GM21576 (cell line): Measurements from ENCODE around the gene GBX1.

Experiments
- ATAC-seq: cut with Tn5 transposase; IDR thresholded peaks from one replicate; pipeline ENCODE4 v1.9.1; 2021; ENCODE audit warnings: mild to moderate bottlenecking, moderate library complexity; ENCODE audit not compliant: unreplicated experiment

Gene GBX1

DNA sequence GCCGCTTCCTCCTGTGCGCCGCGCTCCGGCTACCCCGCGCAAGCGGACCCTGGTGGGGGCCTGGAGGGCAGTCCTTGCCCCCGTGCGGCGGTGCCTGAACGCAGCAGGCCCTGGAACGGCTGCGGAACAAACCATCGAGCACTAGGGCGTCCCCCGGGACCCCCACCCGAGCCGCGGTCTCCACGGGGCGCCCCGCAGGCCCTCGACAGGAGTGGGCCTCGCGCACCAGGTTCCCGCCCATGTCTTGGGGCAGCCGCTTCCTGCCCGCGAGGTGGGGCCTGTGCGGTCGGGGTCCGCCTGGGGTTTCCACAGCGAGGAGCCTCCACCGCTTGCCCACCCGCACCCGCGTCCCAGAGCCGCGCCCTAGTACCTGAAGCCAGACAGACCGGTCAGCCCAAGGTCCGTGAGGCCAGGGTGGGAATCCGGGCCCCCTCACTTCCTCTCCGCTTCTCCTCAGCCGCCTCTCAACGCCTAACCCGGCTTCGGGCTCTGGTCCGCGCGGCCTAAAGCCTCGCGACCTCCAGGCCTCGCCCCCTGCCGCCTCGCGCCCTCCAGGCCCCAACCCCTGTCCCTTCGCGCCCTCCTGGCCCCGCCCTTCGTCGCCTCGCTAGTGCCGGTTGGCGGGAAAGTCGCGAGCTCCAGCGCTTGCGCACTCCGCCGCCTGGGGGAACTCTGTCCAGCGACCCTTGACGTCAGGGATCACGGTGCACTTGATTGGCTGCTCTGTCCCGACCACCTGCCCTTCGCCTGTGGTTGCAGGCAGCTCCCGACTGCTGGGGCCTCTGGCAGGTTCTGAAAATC lies 7.0 kb upstream of the GBX1 start:
- ATAC-seq, result no peak

DNA sequence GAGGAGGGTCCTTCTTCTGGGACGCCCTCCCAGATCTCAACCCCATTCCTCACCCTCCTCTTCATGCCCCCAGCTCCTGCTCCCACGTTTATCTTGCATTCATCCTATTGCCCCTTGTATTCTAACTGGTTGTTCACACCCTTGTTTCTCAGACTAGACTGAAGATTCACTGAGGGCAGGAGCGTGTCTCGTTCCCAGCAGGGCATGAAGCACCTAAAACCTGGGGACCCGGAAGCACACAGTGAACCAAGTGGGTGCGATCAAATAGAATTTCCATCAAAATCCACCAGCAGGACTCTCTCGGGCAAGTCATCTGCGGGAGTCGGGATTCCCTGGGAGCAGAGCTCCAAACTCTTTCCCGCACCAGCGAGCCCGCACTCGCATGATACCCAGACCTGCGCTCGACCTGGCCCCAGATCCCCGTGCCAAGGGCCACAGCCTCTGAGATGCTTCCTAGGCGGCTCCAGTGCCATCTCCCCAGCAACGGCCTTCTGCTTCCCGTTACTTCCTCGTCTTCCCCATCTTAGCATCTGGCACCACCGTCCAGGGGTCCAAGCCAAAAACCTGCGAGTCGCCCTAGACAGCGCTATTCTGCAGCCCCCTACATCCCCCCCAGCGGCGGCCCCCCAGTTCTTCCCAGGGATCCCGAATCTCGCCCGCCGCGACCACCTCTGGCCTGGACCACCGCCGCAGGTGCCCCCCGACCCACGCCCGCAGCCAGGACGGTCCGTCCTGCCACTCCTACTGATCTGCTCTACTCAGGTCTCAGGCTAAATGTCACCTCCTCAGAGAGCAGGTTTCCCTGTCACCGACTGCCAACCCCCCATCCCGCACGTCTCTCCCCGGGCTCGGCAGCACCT lies 6.1 kb upstream of the GBX1 start:
- no peak for ATAC-seq

- ATAC-seq, result peak; percentile 71
Measured at GRCh38 chr7:151172273-151173141, 5.0 kb upstream of the GBX1 start.

GRCh38 chr7:151168787-151169162 lies 1.3 kb upstream of the GBX1 start:
- ATAC-seq, result no peak

DNA sequence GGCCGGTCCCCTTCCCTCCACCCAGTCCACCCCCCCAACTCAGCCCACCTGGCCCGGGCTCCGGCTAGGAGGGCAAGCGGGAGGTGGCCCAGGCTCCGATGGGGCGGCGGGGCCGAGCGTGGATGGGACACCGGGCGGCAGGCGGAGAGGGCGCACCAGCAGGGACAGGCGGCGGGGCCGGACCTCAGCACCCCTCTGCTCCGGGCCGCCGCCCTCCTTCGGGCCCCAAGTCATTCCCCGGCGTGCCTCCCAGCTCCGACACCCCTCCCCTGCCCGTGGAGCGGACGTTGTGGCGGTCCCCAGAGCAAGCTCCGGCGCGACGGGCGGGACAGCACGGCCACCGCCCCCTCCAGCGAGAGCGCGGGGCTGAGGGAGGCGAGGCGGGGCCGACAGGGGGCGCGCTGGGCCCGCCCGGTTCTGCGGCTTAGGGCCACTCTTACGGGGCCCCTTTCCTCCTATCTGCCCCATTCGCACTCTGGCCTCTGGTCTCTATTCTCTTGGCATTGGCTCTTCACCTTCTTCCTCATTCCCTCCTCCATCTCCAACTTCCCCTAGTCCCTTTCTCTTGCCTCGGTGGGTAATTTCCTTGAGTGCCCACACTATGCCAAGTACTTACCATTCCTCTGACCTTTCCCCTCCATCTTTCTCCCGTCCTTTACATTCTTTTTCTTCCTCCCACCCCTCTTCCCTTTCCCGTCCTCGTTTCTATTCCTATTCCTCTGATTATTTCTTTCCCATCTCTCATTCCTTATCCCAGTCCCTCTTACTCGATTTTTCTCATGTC lies 701 bp upstream of the GBX1 start:
- peak; percentile 65 for ATAC-seq

DNA sequence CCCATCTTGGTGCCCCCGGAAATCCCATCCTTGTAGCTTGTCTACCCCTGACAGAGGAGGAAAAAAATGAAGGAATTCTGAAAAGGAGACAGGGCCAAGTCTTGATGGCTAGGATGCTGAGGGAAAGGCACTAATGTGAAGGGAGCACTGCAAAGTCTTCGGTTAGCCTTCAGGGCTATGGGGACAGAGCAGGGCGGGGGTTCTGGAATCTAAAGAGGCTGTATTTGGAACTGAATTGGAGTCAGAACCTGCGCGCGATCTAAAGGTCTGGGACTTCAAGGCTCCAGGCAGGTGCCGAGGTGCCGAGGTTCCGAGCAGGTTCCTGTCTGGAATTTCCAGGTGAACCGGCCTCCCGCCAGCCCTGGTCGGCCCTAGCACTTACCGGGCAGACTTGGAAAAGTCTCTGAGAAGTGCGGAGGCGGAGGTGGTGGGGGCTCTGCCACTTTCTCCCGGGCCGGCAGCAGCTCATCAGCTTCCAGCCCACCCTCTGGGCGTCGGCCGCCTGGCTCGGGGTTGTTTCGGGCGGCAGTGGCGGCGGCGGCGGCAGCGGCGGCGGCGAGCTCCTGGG lies 781 bp downstream of the GBX1 start:
- no peak for ATAC-seq

DNA sequence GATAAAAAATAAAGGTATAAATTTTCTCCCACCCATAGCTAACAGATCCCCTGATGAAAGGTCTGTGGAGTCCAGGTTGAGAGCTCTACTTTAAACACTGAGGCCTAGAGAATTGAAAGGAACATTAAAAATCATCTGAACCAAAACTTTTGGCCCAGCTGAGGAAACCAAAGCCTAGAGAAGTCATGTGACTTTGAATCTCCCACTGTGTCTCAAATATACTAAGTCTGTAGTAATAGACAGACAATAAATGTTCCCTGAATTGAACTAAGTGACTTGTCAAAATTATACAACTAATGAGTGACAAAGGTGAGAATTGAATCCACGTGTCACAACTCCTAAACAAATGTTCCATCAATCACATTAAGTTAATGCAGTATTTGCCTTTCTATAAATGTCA lies 5.7 kb downstream of the GBX1 start:
- no peak for ATAC-seq

GRCh38 chr7:151157645-151158329 lies 9.7 kb downstream of the GBX1 start:
- ATAC-seq, result no peak

- ATAC-seq, result no peak
Measured at GRCh38 chr7:151152643-151153513, 14.6 kb downstream of the GBX1 start.

GRCh38 chr7:151150388-151150787 lies 17.1 kb downstream of the GBX1 start:
- no peak for ATAC-seq

GRCh38 chr7:151148319-151149259 lies 18.9 kb downstream of the GBX1 start:
- no peak for ATAC-seq

GRCh38 chr7:151146761-151147160 lies 20.7 kb downstream of the GBX1 start:
- no peak for ATAC-seq

- no peak for ATAC-seq
Measured at GRCh38 chr7:151144387-151144786, 23.1 kb downstream of the GBX1 start.

DNA sequence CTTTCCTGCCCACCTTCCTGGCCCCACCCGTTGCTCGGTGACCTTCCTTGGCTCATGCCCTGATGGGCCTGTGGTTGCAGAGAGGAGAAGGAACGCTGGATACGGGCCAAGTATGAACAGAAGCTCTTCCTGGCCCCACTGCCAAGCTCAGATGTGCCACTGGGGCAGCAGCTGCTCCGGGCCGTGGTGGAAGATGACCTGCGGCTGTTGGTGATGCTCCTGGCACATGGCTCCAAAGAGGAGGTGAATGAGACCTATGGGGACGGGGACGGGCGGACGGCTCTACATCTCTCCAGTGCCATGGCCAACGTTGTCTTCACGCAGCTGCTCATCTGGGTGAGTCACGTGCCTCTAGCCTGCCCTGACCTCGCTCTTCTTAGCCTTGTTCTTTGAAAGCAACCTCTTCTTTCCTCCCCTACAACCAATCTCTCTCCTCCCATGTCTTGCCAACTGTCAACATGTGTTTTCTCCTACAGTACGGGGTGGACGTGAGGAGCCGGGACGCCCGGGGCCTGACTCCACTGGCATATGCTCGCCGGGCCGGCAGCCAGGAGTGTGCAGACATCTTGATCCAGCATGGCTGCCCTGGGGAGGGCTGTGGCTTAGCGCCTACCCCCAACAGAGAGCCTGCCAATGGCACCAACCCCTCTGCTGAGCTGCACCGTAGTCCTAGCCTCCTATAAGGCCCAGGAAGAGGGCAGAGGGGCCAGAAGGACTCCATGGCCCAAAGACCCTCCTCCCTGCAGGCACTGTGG lies 24.1 kb downstream of the GBX1 start:
- no peak for ATAC-seq

DNA sequence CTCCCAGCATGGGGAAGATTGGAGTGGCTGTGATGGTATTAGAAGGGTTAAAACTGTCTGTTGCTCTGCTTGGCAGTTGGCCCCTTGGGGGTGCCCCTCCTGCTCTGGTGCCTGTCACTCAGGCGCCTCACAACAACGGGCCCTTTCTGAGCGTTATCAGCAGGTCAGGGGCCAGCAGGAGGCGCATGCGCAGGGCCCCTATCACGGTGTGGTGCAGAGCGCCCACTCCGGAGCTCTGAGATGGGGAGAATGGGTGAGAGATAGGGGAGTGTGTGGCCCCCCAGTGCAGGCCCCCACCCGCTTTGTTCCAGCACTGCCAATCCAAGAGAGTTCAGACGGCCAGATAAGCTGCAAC lies 24.8 kb downstream of the GBX1 start:
- no peak for ATAC-seq

- ATAC-seq, result no peak
Measured at GRCh38 chr7:151141855-151142685, 25.4 kb downstream of the GBX1 start.
